Thymus (tissue), 11 donors: Measurements from ENCODE around the gene AUTS2. TPM values are rescaled to one million over a fixed set of nuclear protein-coding genes. Genes with fewer than 3 reads are reported as not detected.

ENCODE experiments used
- DNase-seq, 9 donors: peaks; one replicate each; pipeline ENCODE4 v3.0.0-alpha.2; 2013; ENCODE audit warnings: low spot score in 9 of 9, low read depth in 6 of 9, missing footprints in 1 of 9
- H3K27ac ChIP-seq, 2 donors: one replicate each; pipeline ENCODE4 v1.5.1; 2013; ENCODE audit warnings: control low read depth in 1 of 2, low read depth in 1 of 2, low read length in 1 of 2, mild to moderate bottlenecking in 1 of 2, moderate library complexity in 1 of 2
- H3K27me3 ChIP-seq, 2 donors: one replicate each; pipeline ENCODE4 v1.5.1; 2013; ENCODE audit warnings: low read length in 1 of 2; ENCODE audit not compliant: control insufficient read depth in 2 of 2, insufficient read depth in 1 of 2
- H3K36me3 ChIP-seq, 2 donors: one replicate each; pipeline ENCODE4 v1.5.1; 2013; ENCODE audit warnings: low read length in 1 of 2, mild to moderate bottlenecking in 1 of 2, moderate library complexity in 1 of 2; ENCODE audit not compliant: control insufficient read depth in 2 of 2, insufficient read depth in 2 of 2
- H3K4me1 ChIP-seq, 2 donors: one replicate each; pipeline ENCODE4 v1.5.1; 2013; ENCODE audit warnings: low read length in 2 of 2; ENCODE audit not compliant: control insufficient read depth in 2 of 2, insufficient read depth in 2 of 2
- H3K4me3 ChIP-seq, 2 donors: one replicate each; pipeline ENCODE4 v1.5.1; 2013; ENCODE audit warnings: low read length in 2 of 2, control low read depth in 1 of 2, mild to moderate bottlenecking in 1 of 2
- H3K9me3 ChIP-seq, 2 donors: one replicate each; pipeline ENCODE4 v1.5.1; 2013; ENCODE audit warnings: low read length in 1 of 2, mild to moderate bottlenecking in 1 of 2; ENCODE audit not compliant: control insufficient read depth in 2 of 2, insufficient read depth in 1 of 2
- WGBS: extraction: QIAGEN DNeasy Blood & Tissue Kit; methylation state at CpG from one replicate; pipeline ENCODE4 v1.1.7; 2013; 5-methylcytosine and 5-hydroxymethylcytosine counted together
- polyA plus RNA-seq: library from polyadenylated mRNA; stranded (reverse); fragments of 200-250 nt; gene quantifications from one replicate; pipeline ENCODE4 v1.2.3, GENCODE V29; 2013
- total RNA-seq: library from RNA; stranded (reverse); fragments of 120-200 nt; gene quantifications from one replicate; pipeline ENCODE4 v1.2.4, GENCODE V29; 2013
- donor health status: healthy.

AUTS2 gene
- total and polyA plus RNA-seq, 2 donors = 9.2 to 17.1 TPM

DNA sequence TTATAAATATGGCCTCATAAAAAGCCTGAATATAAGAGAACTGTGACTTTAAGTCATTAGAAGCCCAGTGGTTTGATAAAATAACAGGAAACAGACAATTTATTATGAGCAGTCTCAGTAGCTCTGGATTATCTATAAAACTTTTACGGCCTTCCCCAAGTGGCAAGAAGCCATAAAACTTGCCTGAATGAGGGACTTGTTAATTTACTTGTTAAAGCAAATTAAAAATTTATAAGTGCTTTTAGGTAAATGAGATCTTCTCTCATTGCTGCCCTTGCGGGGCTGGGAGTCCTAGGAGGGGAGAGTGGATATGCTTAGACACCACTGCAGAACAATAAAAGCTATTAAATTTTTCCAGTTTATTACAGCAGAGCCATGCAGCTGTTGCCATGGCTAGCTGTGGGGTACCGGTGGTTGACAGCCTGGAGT lies 499.9 kb downstream of the AUTS2 start:
- WGBS = 90% methylated on average over 3 of the region's 3 CpGs
- Histone ChIP-seq H3K4me3 (no peak overlapping the region), H3K36me3 (no peaks in the 10 kb centered on the region), H3K27ac (no peak overlapping the region), H3K9me3 (no peaks in the 10 kb centered on the region), H3K4me1 (no peaks in the 10 kb centered on the region), H3K27me3 (no peaks in the 10 kb centered on the region)
- DNase-seq = no peak

- Histone ChIP-seq H3K4me1 (no peaks in the 10 kb centered on the region), H3K36me3 (no peaks in the 10 kb centered on the region), H3K4me3 (no peak overlapping the region), H3K9me3 (no peaks in the 10 kb centered on the region), H3K27ac (peak overlapping the region in 1 of 2 donors; percentile 20), H3K27me3 (no peaks in the 10 kb centered on the region)
- no peak for DNase-seq
- 93% methylated on average over 7 of the region's 7 CpGs for whole genome bisulfite sequencing
Observed at GRCh38 chr7:70098905-70099672, 500.8 kb downstream of the AUTS2 start.

DNA sequence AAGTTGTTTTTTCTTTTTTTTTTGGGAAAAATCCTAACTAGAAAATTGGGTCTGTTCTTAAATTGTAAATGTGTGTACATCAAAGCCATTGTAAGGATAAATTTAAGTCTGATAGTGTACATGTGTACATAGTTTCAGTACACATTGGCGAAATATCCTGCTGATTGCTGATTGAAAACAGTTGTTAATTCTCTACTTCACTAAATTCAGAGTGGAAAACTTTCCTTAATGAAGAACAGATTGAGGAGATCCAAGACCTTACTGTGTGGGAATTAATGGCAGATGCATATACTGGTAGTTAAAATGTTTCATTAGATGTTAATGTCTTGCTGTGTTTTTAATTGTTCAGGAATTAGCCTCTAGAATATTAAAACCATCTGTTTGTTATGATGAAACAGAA lies 506.0 kb downstream of the AUTS2 start:
- no peaks in the 10 kb centered on the region for H3K27me3 ChIP-seq
- no peak overlapping the region for H3K27ac ChIP-seq
- H3K4me3 ChIP-seq = no peak overlapping the region
- no peaks in the 10 kb centered on the region for H3K9me3 ChIP-seq
- H3K4me1 ChIP-seq = no peaks in the 10 kb centered on the region
- no peaks in the 10 kb centered on the region for H3K36me3 ChIP-seq
- WGBS = 98% methylated on average over 1 of the region's 1 CpG
- no peak for DNase-seq

- Histone ChIP-seq H3K27ac (no peak overlapping the region), H3K36me3 (no peaks in the 10 kb centered on the region), H3K4me3 (no peak overlapping the region), H3K4me1 (no peaks in the 10 kb centered on the region), H3K27me3 (no peaks in the 10 kb centered on the region), H3K9me3 (no peaks in the 10 kb centered on the region)
- 95% methylated on average over 2 of the region's 2 CpGs for WGBS
- no peak for DNase-seq
Observed at GRCh38 chr7:70113078-70113477, 514.8 kb downstream of the AUTS2 start.

GRCh38 chr7:70113536-70113935 lies 515.3 kb downstream of the AUTS2 start:
- WGBS = 97% methylated on average over 3 of the region's 3 CpGs
- Histone ChIP-seq H3K9me3 (no peaks in the 10 kb centered on the region), H3K27me3 (no peaks in the 10 kb centered on the region), H3K4me3 (no peak overlapping the region), H3K27ac (no peak overlapping the region), H3K36me3 (no peaks in the 10 kb centered on the region), H3K4me1 (no peaks in the 10 kb centered on the region)
- DNase-seq = no peak

DNA sequence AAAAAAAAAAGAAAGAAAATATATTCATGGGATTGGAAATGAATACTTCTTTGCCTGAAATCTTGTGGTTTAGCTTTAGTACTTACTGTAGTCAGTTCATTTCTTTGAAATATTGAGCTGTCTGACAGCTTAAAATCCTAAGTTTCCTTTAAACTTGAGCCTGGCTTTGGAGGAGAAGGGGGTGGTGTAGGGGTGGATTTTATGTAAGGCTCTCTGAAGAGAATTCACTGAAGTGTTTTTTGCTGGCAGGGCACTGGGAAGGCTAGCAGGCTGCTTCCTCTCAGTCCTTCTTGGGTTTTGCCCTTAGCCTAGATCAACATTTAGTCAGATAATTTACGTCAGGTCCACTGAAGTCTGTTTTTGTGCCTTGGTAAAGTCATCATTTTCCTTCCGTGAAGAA lies 516.5 kb downstream of the AUTS2 start:
- DNase-seq = no peak
- H3K36me3 ChIP-seq = no peaks in the 10 kb centered on the region
- WGBS = 99% methylated on average over 2 of the region's 2 CpGs

GRCh38 chr7:70116244-70116643 lies 518.0 kb downstream of the AUTS2 start:
- Histone ChIP-seq H3K27me3 (no peaks in the 10 kb centered on the region), H3K36me3 (no peaks in the 10 kb centered on the region), H3K9me3 (no peaks in the 10 kb centered on the region), H3K4me3 (no peak overlapping the region), H3K27ac (no peak overlapping the region), H3K4me1 (no peaks in the 10 kb centered on the region)
- 96% methylated on average over 2 of the region's 2 CpGs for WGBS
- DNase-seq = no peak

More for the DNA sequence above, 516.5 kb downstream of the AUTS2 start:
- Histone ChIP-seq H3K4me1 (no peaks in the 10 kb centered on the region), H3K9me3 (no peaks in the 10 kb centered on the region), H3K4me3 (no peak overlapping the region), H3K27me3 (no peaks in the 10 kb centered on the region), H3K27ac (no peak overlapping the region)

- WGBS = 94% methylated on average over 1 of the region's 1 CpG
- H3K36me3 ChIP-seq = no peaks in the 10 kb centered on the region
- no peaks in the 10 kb centered on the region for H3K9me3 ChIP-seq
- H3K4me1 ChIP-seq = no peaks in the 10 kb centered on the region
- DNase-seq = no peak
- no peak overlapping the region for H3K4me3 ChIP-seq
- no peaks in the 10 kb centered on the region for H3K27me3 ChIP-seq
- H3K27ac ChIP-seq = no peak overlapping the region
Observed at GRCh38 chr7:70116867-70117266, 518.6 kb downstream of the AUTS2 start.

DNA sequence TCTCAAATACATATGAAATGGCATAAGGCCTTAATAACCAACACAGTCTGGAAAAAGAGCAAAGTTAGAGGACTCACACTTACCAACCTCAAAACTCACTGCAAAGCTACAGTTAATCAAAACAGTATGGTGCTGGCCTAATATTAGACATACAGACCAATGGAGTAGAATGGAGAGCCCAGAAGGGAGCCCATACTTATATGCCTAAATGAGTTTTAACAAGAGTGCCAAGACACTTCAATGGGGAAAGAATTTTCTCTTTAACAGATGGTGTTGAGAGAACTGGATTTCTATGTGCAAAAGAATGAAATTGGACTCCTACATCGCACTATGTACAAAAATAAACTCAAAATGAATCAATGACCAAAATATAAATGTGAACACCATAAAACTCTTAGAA lies 522.6 kb downstream of the AUTS2 start:
- Histone ChIP-seq H3K27ac (no peak overlapping the region), H3K36me3 (no peaks in the 10 kb centered on the region), H3K4me3 (no peak overlapping the region), H3K4me1 (no peaks in the 10 kb centered on the region), H3K9me3 (no peaks in the 10 kb centered on the region), H3K27me3 (no peaks in the 10 kb centered on the region)
- WGBS = 97% methylated on average over 1 of the region's 1 CpG
- DNase-seq = no peak
